Breast epithelium (tissue), 3 donors: ENCODE measurements around the gene VAT1L.

Experiments
- POLR2A ChIP-seq: fragments of 450-650 bp; IDR thresholded peaks from one replicate; pipeline ENCODE4 v1.6.1; 2016; ENCODE audit warnings: antibody characterized with exemption, mild to moderate bottlenecking, moderate library complexity
- POLR2AphosphoS5 ChIP-seq, 3 donors: sonication (generic); formaldehyde crosslinking; IDR thresholded peaks; one replicate each; pipeline ENCODE4 v1.6.1; 2017; ENCODE audit warnings: antibody characterized with exemption in 3 of 3
- TF ChIP-seq, protein P1 (sequence below), 3 donors: fragments of 450-650 bp; IDR thresholded peaks; one replicate each; pipeline ENCODE4 v1.5.1; 2016 to 2017; ENCODE audit warnings: antibody characterized with exemption in 3 of 3, mild to moderate bottlenecking in 3 of 3, moderate library complexity in 3 of 3

DNA sequence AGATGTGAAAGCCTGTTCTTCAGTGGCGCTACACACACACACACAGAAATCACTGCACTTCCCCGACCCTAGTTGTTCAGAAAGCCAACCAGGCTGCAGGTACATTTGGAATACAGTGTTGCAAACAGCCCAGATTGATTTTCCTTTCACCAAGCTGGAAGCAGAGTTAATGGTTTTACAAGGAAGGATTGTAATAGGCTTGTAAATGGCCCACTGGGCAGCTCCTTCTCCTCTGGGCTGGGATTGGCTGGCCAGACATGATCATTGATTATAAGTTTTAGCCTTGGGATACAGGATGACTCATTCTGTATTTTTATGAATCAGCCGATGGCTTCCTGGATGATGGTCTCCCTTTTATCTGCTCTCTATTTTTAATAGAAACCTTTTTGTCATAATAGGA, 2.5 kb downstream of the VAT1L start:
- TF ChIP-seq, protein P1, sequence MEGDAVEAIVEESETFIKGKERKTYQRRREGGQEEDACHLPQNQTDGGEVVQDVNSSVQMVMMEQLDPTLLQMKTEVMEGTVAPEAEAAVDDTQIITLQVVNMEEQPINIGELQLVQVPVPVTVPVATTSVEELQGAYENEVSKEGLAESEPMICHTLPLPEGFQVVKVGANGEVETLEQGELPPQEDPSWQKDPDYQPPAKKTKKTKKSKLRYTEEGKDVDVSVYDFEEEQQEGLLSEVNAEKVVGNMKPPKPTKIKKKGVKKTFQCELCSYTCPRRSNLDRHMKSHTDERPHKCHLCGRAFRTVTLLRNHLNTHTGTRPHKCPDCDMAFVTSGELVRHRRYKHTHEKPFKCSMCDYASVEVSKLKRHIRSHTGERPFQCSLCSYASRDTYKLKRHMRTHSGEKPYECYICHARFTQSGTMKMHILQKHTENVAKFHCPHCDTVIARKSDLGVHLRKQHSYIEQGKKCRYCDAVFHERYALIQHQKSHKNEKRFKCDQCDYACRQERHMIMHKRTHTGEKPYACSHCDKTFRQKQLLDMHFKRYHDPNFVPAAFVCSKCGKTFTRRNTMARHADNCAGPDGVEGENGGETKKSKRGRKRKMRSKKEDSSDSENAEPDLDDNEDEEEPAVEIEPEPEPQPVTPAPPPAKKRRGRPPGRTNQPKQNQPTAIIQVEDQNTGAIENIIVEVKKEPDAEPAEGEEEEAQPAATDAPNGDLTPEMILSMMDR (IDR thresholded peaks at IDR 0.05) = no peak
- no peak for TF ChIP-seq POLR2A
- no peak for TF ChIP-seq POLR2AphosphoS5 (IDR thresholded peaks at IDR 0.05)
